Mononuclear cell (primary cell): ENCODE data around the gene CDHR2. TPM values are rescaled to one million over a fixed set of nuclear protein-coding genes. Genes with fewer than 3 reads are reported as not detected.

Experiments
- H3K27me3 ChIP-seq: 2 replicates; pipeline ENCODE4 v1.6.0; 2011; ENCODE audit warnings: low read length, control low read depth; ENCODE audit not compliant: insufficient read depth
- H3K4me1 ChIP-seq: 2 replicates; pipeline ENCODE4 v1.5.1; 2011; ENCODE audit warnings: mild to moderate bottlenecking, low read length, control low read depth; ENCODE audit not compliant: insufficient read depth
- H3K4me3 ChIP-seq: 2 replicates; pipeline ENCODE4 v1.5.1; 2011; ENCODE audit warnings: mild to moderate bottlenecking, low read length, moderate library complexity
- H3K9me3 ChIP-seq: 2 replicates; pipeline ENCODE4 v1.5.1; 2011; ENCODE audit warnings: low read depth, mild to moderate bottlenecking, control low read depth, low read length
- total RNA-seq: library from RNA; depleted of rRNA; stranded (reverse); fragments of >200 nt; gene quantifications from one replicate; pipeline ENCODE4 v1.2.3, GENCODE V29; 2012

The CDHR2 gene
- total RNA-seq, 1 donor: 0.10 TPM

DNA sequence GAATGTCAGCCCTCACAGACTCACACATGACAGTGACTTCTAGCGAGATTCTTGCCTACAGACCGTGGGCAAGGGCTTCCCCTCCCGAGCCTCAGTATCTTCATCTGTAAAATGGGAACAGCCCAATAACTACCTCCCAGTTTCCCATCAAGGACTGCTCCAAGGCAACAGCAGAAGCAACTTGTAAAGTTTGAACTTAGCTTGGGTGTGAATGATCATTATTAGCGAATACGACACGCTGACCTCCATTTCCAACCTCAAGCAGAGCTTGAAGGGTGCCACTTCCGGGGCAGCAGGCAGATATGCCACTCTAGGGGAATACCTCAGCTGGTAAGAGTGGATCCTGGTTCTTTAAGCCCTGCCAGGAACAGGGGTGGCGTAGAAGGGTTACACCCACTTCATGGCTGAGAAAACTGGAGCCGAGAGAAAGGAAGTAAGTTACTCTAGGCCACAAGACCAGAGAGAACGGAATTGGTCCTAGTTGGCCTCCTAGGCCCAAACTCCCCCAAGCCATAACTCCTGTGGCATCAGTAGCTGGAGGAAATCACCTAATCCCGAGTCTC, 14.0 kb upstream of the CDHR2 start:
- Histone ChIP-seq H3K4me3 (peak overlapping the region; percentile 98), H3K27me3 (no peaks in the 10 kb centered on the region), H3K4me1 (peaks cover 77% of the 10 kb centered on the region), H3K9me3 (no peaks in the 10 kb centered on the region)

DNA sequence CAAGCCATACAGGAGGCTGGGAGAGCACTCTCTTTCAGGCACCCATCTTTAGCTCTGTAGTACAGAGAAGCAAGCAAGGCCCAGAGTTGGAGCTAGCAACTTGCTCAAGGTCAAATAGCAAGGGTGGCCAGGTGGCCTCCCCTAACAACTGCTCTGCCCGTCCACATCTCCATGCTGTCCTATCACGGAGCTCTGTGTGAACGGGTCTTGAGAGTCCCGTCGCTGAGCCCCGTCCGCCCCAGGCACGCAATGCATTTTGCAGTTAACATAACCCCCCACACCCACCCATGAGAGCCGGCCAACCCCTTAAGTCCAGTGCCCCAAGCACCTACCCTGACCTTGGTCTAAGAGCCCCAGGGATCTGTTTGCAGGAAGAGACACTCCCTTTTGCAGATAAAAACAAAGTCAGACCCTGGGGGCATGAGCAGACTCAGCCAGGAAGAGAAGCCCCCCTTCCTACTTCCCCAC, 13.4 kb upstream of the CDHR2 start:
- Histone ChIP-seq H3K27me3 (no peaks in the 10 kb centered on the region), H3K4me1 (peaks cover 77% of the 10 kb centered on the region), H3K9me3 (no peaks in the 10 kb centered on the region), H3K4me3 (peak overlapping the region; percentile 98)

GRCh38 chr5:176536132-176536901, 12.8 kb upstream of the CDHR2 start:
- Histone ChIP-seq H3K27me3 (no peaks in the 10 kb centered on the region), H3K9me3 (no peaks in the 10 kb centered on the region), H3K4me1 (peaks cover 77% of the 10 kb centered on the region), H3K4me3 (peak overlapping the region; percentile 98)

DNA sequence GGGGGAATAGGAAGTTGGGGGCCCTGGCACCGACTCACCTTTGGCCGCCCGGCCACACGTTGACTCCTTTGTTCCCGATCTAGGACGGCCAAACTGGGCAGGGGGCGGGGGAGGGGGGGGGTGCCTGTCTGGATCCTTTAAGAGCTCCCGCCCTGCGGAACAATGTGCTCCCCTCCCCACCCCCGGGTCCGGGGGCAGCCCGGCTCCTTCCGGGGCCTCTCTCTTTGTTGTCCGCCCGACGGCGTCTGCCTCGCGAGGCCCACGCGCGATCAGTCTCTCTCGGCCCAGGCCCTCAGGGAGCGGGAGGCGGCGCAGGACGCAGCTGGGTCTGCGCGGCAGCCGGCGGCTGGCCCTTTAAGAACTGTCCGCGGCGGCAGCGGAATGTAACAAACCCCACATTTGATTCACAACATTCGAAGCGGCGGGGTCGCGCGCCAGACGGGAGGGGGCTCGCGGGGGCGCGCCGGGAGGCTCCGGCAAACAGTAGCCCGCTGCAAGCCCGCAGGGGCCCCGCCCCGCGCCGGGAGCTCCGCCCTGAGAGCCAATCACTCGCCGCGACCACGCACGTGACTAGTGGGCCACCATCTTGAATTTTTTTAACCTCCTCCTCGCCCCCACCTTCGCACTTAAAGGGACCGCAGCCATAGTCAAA, 12.1 kb upstream of the CDHR2 start, which contains the start of gene RNF44:
RNF44 (minus strand) TSS at position 501 of the 652 bp plus-strand sequence. CDS start 4,930 bp downstream, outside the sequence.
- Histone ChIP-seq H3K4me1 (peaks cover 77% of the 10 kb centered on the region), H3K4me3 (peak within 1 kb of the TSS; percentile 98), H3K9me3 (no peaks in the 10 kb centered on the region), H3K27me3 (no peaks in the 10 kb centered on the region)

GRCh38 chr5:176537554-176538229, 11.4 kb upstream of the CDHR2 start:
- Histone ChIP-seq H3K4me1 (peaks cover 76% of the 10 kb centered on the region), H3K9me3 (no peaks in the 10 kb centered on the region), H3K27me3 (no peaks in the 10 kb centered on the region), H3K4me3 (peak overlapping the region; percentile 98)

DNA sequence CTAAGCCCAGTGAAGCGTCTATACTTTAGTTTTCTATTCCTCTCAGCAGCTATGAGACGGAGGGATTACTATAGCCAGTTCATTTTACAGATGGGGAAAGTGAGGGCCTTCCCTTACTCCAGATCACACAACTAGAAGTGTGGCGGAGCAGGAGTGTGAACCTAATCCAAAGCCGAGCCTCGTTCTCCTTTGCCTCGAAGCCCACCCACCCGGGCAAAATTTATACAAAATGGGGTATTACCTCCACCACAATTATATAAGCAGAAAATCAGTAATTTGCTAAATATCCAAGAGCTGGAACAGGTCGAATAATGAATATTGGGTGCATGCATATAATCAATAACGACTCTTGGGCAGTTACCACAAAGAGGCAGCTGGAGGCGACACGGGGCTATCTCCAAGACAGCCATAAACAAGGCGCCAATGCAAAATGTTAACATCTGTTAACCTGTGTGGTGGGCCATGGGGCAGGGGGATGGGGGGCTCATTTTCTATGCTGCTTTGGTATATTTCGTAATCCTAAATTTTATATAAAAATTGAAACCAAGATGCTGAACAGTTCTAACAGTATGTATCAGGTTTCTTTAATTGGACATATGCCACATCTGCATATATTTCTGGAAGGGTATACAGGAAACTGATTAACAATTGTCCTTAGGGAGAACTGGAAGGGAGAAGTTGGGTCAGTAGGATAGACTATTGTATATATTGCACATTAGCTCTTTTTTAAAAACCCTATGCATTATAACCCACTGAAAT, 10.7 kb upstream of the CDHR2 start:
- Histone ChIP-seq H3K4me3 (peak overlapping the region; percentile 98), H3K4me1 (peaks cover 69% of the 10 kb centered on the region), H3K27me3 (no peaks in the 10 kb centered on the region), H3K9me3 (no peaks in the 10 kb centered on the region)

GRCh38 chr5:176538989-176539384, 10.2 kb upstream of the CDHR2 start:
- H3K27me3 ChIP-seq: no peaks in the 10 kb centered on the region
- no peak overlapping the region for H3K4me3 ChIP-seq
- H3K4me1 ChIP-seq: peaks cover 68% of the 10 kb centered on the region
- no peaks in the 10 kb centered on the region for H3K9me3 ChIP-seq

DNA sequence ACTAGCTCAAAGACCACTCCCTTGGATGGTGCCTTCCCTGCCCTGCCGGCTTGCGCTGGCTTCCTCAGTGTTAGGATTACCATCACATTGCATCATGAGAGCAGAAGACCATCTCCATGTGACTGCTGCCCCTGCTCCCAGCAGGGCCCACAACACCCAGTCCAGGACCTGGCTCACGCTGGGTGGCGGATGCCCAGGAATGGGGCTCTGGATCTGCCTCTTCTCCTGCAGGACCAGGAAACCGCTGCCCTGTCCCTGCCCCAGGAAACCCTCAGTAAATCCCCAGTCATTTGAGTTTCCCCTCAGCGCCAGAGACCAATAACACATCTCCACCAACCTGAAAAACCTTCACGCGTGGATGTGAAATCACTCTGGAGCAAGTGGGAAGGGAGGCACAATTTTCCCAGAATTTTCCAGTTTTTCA, 8.7 kb upstream of the CDHR2 start:
- H3K4me1 ChIP-seq: peaks cover 68% of the 10 kb centered on the region
- no peaks in the 10 kb centered on the region for H3K27me3 ChIP-seq
- H3K9me3 ChIP-seq: no peaks in the 10 kb centered on the region
- H3K4me3 ChIP-seq: no peak overlapping the region

DNA sequence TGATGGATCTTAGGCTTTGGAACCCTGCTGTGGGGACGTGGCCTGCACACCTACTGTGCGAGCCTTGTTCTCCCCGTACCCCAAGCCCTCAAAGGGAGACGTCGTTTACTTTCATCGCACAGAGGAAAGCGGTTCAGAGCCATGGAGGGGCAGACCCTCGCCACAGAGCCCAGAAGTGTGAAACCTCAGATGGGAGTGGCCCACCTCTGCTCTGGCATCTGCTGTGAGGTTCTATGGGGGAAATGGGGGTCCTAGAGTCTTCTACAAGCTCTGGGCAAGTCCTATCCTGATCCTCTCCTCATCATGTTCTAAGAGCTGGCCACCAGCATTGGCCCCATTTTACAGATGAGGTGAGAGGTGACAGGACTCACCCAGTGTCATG, 8.2 kb upstream of the CDHR2 start:
- H3K27me3 ChIP-seq: no peaks in the 10 kb centered on the region
- H3K9me3 ChIP-seq: no peaks in the 10 kb centered on the region
- peaks cover 70% of the 10 kb centered on the region for H3K4me1 ChIP-seq
- H3K4me3 ChIP-seq: no peak overlapping the region

GRCh38 chr5:176541338-176542134, 7.6 kb upstream of the CDHR2 start:
- Histone ChIP-seq H3K4me1 (peaks cover 74% of the 10 kb centered on the region), H3K9me3 (no peaks in the 10 kb centered on the region), H3K27me3 (no peaks in the 10 kb centered on the region), H3K4me3 (peak overlapping the region; percentile 59)

DNA sequence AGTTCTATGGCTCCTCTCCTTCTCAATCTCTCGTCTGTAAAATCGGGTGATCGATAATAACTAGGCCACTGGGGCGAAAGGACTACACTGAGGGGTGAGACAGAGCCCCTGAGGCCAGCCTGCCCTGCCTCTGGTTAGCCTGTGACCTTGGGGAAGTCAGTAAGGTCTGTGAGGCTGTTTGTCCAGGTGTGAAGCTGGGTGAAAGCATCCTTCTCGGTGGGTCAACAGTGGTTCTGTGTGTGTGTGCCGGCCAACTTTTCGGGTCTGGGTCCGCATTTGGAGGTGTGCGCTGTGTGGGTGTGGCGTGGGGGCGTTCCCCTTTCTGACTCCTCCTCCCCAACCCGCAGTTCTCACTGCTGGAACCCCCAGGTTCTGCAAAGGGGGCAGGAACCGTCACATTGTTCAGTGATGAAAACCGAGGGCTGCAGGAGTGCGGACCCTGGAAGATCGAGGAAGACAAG, 7.0 kb upstream of the CDHR2 start:
- H3K4me1 ChIP-seq: peaks cover 76% of the 10 kb centered on the region
- H3K9me3 ChIP-seq: no peaks in the 10 kb centered on the region
- peak overlapping the region; percentile 59 for H3K4me3 ChIP-seq
- H3K27me3 ChIP-seq: no peaks in the 10 kb centered on the region

DNA sequence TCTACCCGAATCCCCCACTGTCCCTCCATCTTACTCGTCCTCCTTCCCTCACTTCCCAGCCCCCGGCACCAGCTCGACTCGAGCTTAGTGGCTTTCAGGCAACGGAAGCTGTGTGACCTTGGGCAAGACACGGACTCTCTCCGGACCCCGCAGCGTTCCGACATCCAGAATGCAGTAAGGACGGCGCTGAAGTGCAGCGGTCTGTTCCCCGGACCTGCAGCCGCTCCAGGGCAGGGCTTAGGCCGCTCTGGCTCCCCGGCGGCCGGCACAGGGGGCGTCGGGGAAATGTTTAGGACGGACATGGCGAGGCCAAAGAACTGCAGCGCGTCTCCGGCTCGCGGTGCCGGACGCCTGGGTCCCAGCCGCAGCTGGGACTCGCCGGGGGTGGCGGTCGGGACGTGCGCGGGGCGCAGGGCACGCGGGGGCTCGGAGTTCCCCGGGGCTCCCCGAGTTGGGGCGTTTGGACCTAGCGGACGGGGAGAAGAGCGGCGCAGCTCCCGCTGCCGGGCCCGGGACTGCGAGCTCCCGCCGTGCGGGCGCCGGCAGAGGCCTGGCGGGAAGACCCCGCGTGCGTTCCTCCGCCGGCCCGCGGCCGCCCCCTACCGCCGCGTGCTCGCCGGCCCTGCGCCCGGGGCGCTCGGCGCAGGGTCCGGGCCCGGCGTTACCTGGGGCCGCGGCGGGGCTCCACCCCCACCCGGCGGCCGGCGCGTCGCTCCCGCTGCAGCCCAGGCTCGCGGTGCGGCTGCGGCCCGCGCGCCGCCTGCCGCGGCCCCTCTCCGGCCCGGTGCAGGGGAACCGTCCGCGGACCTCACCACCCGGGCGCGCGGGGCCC, 6.3 kb upstream of the CDHR2 start:
- Histone ChIP-seq H3K4me3 (peak overlapping the region; percentile 59), H3K4me1 (peaks cover 81% of the 10 kb centered on the region), H3K9me3 (no peaks in the 10 kb centered on the region), H3K27me3 (no peaks in the 10 kb centered on the region)
